A549 (cell line): ENCODE measurements around the gene PDZD2. TPM values are rescaled to one million over a fixed set of nuclear protein-coding genes. Genes with fewer than 3 reads are reported as not detected.

ENCODE experiments used
- ATAC-seq, 2 experiments: fragments of 200-7000 bp in 1 of 2; fragments of >200 bp in 1 of 2; cut with Nextera tagmentation in 1 of 2; cut with Tn5 transposase in 1 of 2; 3 replicates each; pipeline versions ENCODE4 v1.8.0 to v1.9.1; 2018 to 2020; ENCODE audit warnings: mild to moderate bottlenecking in 1 of 2, moderate library complexity in 1 of 2
- CTCF ChIA-PET: fragments of 300-600 bp; sonication (Branson Sonifier 250); formaldehyde crosslinking; extraction: SDS; loops from one replicate; lab custom pipeline; 2021; ENCODE audit warnings: antibody characterized with exemption, inconsistent platforms; lab: Yijun Ruan, JAX
- POLR2A ChIA-PET: fragments of 350-600 bp; formaldehyde crosslinking; extraction: SDS; loops from one replicate; lab custom pipeline; 2021; ENCODE audit warnings: antibody characterized with exemption, inconsistent platforms; lab: Yijun Ruan, JAX
- DNase-seq, 2 experiments: peaks; one replicate each; pipeline versions ENCODE4 v3.0.0 to v3.0.0-alpha.2; 2011 to 2016; ENCODE audit warnings: low read depth in 1 of 2, low spot score in 1 of 2
- FAIRE-seq: peaks from 2 replicates; lab custom pipeline; 2011; peaks lifted over from hg19 to GRCh38; lab: Jason Lieb, UNC
- H3K27ac ChIP-seq, 2 experiments: fragments of >200 bp; sonication (Bioruptor Twin); formaldehyde crosslinking; 3 replicates each; pipeline ENCODE4 v1.5.1; 2016 to 2017
- H3K4me1 ChIP-seq: fragments of >200 bp; sonication (Bioruptor Twin); formaldehyde crosslinking; 3 replicates; pipeline ENCODE4 v1.6.1; 2016
- H3K4me2 ChIP-seq: fragments of >200 bp; sonication (Bioruptor Twin); formaldehyde crosslinking; 3 replicates; pipeline ENCODE4 v1.6.1; 2016
- H3K4me3 ChIP-seq: fragments of >200 bp; sonication (Bioruptor Twin); formaldehyde crosslinking; 3 replicates; pipeline ENCODE4 v1.5.1; 2016
- H3K9me3 ChIP-seq: fragments of >200 bp; sonication (Bioruptor Twin); formaldehyde crosslinking; 3 replicates; pipeline ENCODE4 v1.6.1; 2016
- BCL3 ChIP-seq: fragments of >200 bp; sonication (Bioruptor Twin); formaldehyde crosslinking; IDR thresholded peaks from 3 replicates; pipeline ENCODE4 v1.6.1; 2016
- BHLHE40 ChIP-seq: IDR thresholded peaks from 2 replicates; pipeline ENCODE4 v1.6.1; 2012; ENCODE audit warnings: low read depth, low read length, inconsistent platforms
- CBX2 ChIP-seq: fragments of 200-600 bp; sonication (generic); IDR thresholded peaks from 2 replicates; pipeline ENCODE4 v1.6.1; 2016; ENCODE audit warnings: low read depth, mild to moderate bottlenecking, borderline replicate concordance
- CBX8 ChIP-seq: fragments of 200-600 bp; sonication (generic); IDR thresholded peaks from 2 replicates; pipeline ENCODE4 v1.6.1; 2016
- CEBPB ChIP-seq, 2 experiments: fragments of >200 bp in 1 of 2; sonication (Bioruptor Twin) in 1 of 2; formaldehyde crosslinking in 1 of 2; IDR thresholded peaks; 2 replicates each; pipeline ENCODE4 v1.6.1; 2012 to 2016
- CHD2 ChIP-seq: fragments of 150-350 bp; IDR thresholded peaks from 2 replicates; pipeline ENCODE4 v1.6.1; 2014; ENCODE audit warnings: low read length; ENCODE audit not compliant: partially characterized antibody
- EHMT2 ChIP-seq: fragments of 200-600 bp; sonication (generic); IDR thresholded peaks from 2 replicates; pipeline ENCODE4 v1.6.1; 2016; ENCODE audit warnings: antibody characterized with exemption, low read depth, mild to moderate bottlenecking, moderate library complexity
- FOSB ChIP-seq: fragments of 250-450 bp; sonication (Bioruptor Pico); IDR thresholded peaks from 2 replicates; pipeline ENCODE4 v1.5.0; 2020; ENCODE audit warnings: mild to moderate bottlenecking, moderate library complexity
- FOSL2 ChIP-seq, 2 experiments: fragments of 450-650 bp in 1 of 2; fragments of >200 bp in 1 of 2; sonication (Bioruptor Twin) in 1 of 2; formaldehyde crosslinking; IDR thresholded peaks; 2 replicates each; pipeline versions ENCODE4 v1.5.0 to v1.6.1; 2016 to 2020; ENCODE audit warnings: mild to moderate bottlenecking in 1 of 2, moderate library complexity in 1 of 2
- FOXS1 ChIP-seq: fragments of 250-450 bp; sonication (Bioruptor Pico); IDR thresholded peaks from 2 replicates; pipeline ENCODE4 v1.5.0; 2020; ENCODE audit warnings: mild to moderate bottlenecking, moderate library complexity
- GATA3 ChIP-seq: IDR thresholded peaks from 2 replicates; pipeline ENCODE4 v1.6.1; 2012; ENCODE audit warnings: borderline replicate concordance
- HDAC2 ChIP-seq: fragments of 200-600 bp; sonication (generic); IDR thresholded peaks from 2 replicates; pipeline ENCODE4 v1.6.1; 2016
- HES2 ChIP-seq: fragments of >200 bp; sonication (Bioruptor Twin); formaldehyde crosslinking; IDR thresholded peaks from 2 replicates; pipeline ENCODE4 v1.6.1; 2016
- HEYL ChIP-seq: fragments of 250-450 bp; sonication (Bioruptor Pico); IDR thresholded peaks from 2 replicates; pipeline ENCODE4 v1.8.0; 2021; ENCODE audit warnings: mild to moderate bottlenecking, moderate library complexity
- HMGXB4 ChIP-seq: fragments of 250-450 bp; sonication (Bioruptor Pico); IDR thresholded peaks from 2 replicates; pipeline ENCODE4 v1.5.0; 2021; ENCODE audit warnings: mild to moderate bottlenecking, moderate library complexity, borderline replicate concordance
- JUN ChIP-seq, 2 experiments: fragments of >200 bp; sonication (Bioruptor Twin); formaldehyde crosslinking; IDR thresholded peaks; 2 replicates in 1 of 2; 3 replicates in 1 of 2; pipeline ENCODE4 v1.6.1; 2016 to 2017
- JUNB ChIP-seq: fragments of >200 bp; sonication (Bioruptor Twin); formaldehyde crosslinking; IDR thresholded peaks from 2 replicates; pipeline ENCODE4 v1.6.1; 2016
- KDM5A ChIP-seq: fragments of 200-600 bp; sonication (generic); IDR thresholded peaks from 2 replicates; pipeline ENCODE4 v1.6.1; 2016; ENCODE audit warnings: antibody characterized with exemption, mild to moderate bottlenecking
- MAFK ChIP-seq: fragments of 450-650 bp; IDR thresholded peaks from 2 replicates; pipeline ENCODE4 v1.6.1; 2014; ENCODE audit not compliant: partially characterized antibody
- MAX ChIP-seq: IDR thresholded peaks from 2 replicates; pipeline ENCODE4 v1.6.1; 2012
- MAZ ChIP-seq: fragments of 150-350 bp; IDR thresholded peaks from 2 replicates; pipeline ENCODE4 v1.6.1; 2014; ENCODE audit warnings: antibody characterized with exemption, low read depth, low read length, borderline replicate concordance
- MYC ChIP-seq: IDR thresholded peaks from 2 replicates; pipeline ENCODE4 v1.6.1; 2012; ENCODE audit warnings: mild to moderate bottlenecking, inconsistent platforms, low read length, improper control_type of control experiment, borderline replicate concordance
- NPAS2 ChIP-seq: fragments of 250-450 bp; sonication (Bioruptor Pico); IDR thresholded peaks from 2 replicates; pipeline ENCODE4 v1.8.0; 2022; ENCODE audit warnings: mild to moderate bottlenecking, moderate library complexity, borderline replicate concordance
- NR3C1 ChIP-seq: fragments of >200 bp; sonication (Bioruptor Twin); formaldehyde crosslinking; IDR thresholded peaks from 3 replicates; pipeline ENCODE4 v1.6.1; 2017
- RCOR1 ChIP-seq: fragments of 150-350 bp; IDR thresholded peaks from 2 replicates; pipeline ENCODE4 v1.6.1; 2014; ENCODE audit warnings: antibody characterized with exemption, low read length, low read depth
- RFX5 ChIP-seq: fragments of 450-650 bp; IDR thresholded peaks from 2 replicates; pipeline ENCODE4 v1.7.1; 2014; ENCODE audit warnings: antibody characterized with exemption, mild to moderate bottlenecking, moderate library complexity
- SREBF2 ChIP-seq: fragments of 450-650 bp; IDR thresholded peaks from 2 replicates; pipeline ENCODE4 v1.6.1; 2014; ENCODE audit warnings: mild to moderate bottlenecking, moderate library complexity
- ZC3H11A ChIP-seq: fragments of 450-650 bp; IDR thresholded peaks from 2 replicates; pipeline ENCODE4 v1.6.1; 2014; ENCODE audit warnings: antibody characterized with exemption, mild to moderate bottlenecking
- ZFP36 ChIP-seq: fragments of 450-650 bp; IDR thresholded peaks from 2 replicates; pipeline ENCODE4 v1.6.1; 2014; ENCODE audit warnings: borderline replicate concordance; ENCODE audit not compliant: partially characterized antibody
- ZSCAN20 ChIP-seq: fragments of 250-450 bp; sonication (Bioruptor Pico); IDR thresholded peaks from 2 replicates; pipeline ENCODE4 v1.8.0; 2022; ENCODE audit warnings: mild to moderate bottlenecking, moderate library complexity
- WGBS: methylation state at CpG from one replicate; pipeline ENCODE4 v1.1.6; 2017; ENCODE audit errors: missing lambda C conversion rate; 5-methylcytosine and 5-hydroxymethylcytosine counted together
- polyA plus RNA-seq, 4 experiments: library from polyadenylated mRNA; depleted of rRNA in 3 of 4; stranded (reverse); fragments of >200 nt; fragmentation: RNase III in 1 of 4; extraction: RNeasy Plus Mini Kit Qiagen cat#74134 plus additional on column Dnase treatment in 1 of 4; gene quantifications; 2 replicates in 3 of 4; 3 replicates in 1 of 4; pipeline ENCODE4 v1.2.3, GENCODE V29; 2011 to 2017

PDZD2 gene
- polyA plus RNA-seq, 2 of the 4 experiments (the other 2 are of a cell fraction), result 0.06 to 0.09 TPM

GRCh38 chr5:31786090-31786631 is 147.2 kb downstream of the PDZD2 start:
- FAIRE-seq, result no peak
- no peak for ATAC-seq
- Histone ChIP-seq H3K27ac (no peak overlapping the region), H3K4me1 (no peaks in the 10 kb centered on the region), H3K4me3 (no peak overlapping the region), H3K9me3 (no peaks in the 10 kb centered on the region), H3K4me2 (no peak overlapping the region)
- CTCF ChIA-PET, result interaction anchor here (1.0 to 2.0 kb wide), 4 partner anchors 11 to 275 kb away, joined by 3 to 11 read pairs (median 4); no protein-coding TSS in a partner anchor
- WGBS, result 40% methylated on average over 3 of the region's 3 CpGs
- no peak for DNase-seq
- POLR2A ChIA-PET, result no interaction called here
- no peak for TF ChIP-seq BHLHE40
- no peak for TF ChIP-seq JUNB
- TF ChIP-seq BCL3, result no peak
- no peak for TF ChIP-seq RCOR1
- no peak for TF ChIP-seq FOSL2 (IDR thresholded peaks at IDR 0.05)
- no peak for TF ChIP-seq FOSL2 (CRISPR knock-in tag; IDR thresholded peaks at IDR 0.05)
- TF ChIP-seq EHMT2, result no peak
- TF ChIP-seq MAFK, result no peak
- no peak for TF ChIP-seq MYC
- TF ChIP-seq NPAS2 (CRISPR knock-in tag), result no peak
- TF ChIP-seq RFX5, result no peak
- TF ChIP-seq SREBF2, result no peak
- no peak for TF ChIP-seq CEBPB (IDR thresholded peaks at IDR 0.05)
- no peak for TF ChIP-seq FOXS1 (CRISPR knock-in tag)
- TF ChIP-seq ZC3H11A, result no peak
- no peak for TF ChIP-seq KDM5A
- no peak for TF ChIP-seq HEYL (CRISPR knock-in tag)
- TF ChIP-seq MAX, result no peak
- TF ChIP-seq FOSB (CRISPR knock-in tag), result no peak
- TF ChIP-seq MAZ, result no peak
- TF ChIP-seq HES2, result no peak
- TF ChIP-seq, all 56 proteins: peak for 0

GRCh38 chr5:31794009-31794408 is 155.1 kb downstream of the PDZD2 start:
- H3K4me3 ChIP-seq, result no peak overlapping the region
- DNase-seq, result no peak
- no peak for ATAC-seq
- no peak for FAIRE-seq
- no peak overlapping the region for H3K27ac ChIP-seq
- 45% methylated on average over 2 of the region's 2 CpGs for WGBS
- no peaks in the 10 kb centered on the region for H3K9me3 ChIP-seq
- no peak overlapping the region for H3K4me2 ChIP-seq
- H3K4me1 ChIP-seq, result no peaks in the 10 kb centered on the region
- POLR2A ChIA-PET, result no interaction called here
- CTCF ChIA-PET, result interaction anchor here (1.2 to 3.7 kb wide), 2 partner anchors 15 to 299 kb away, joined by 4 to 13 read pairs; no protein-coding TSS in a partner anchor
- TF ChIP-seq NR3C1, result no peak
- no peak for TF ChIP-seq MAX
- no peak for TF ChIP-seq JUN (IDR thresholded peaks at IDR 0.05)
- no peak for TF ChIP-seq CHD2
- no peak for TF ChIP-seq SREBF2
- TF ChIP-seq GATA3, result no peak
- TF ChIP-seq CBX2, result no peak
- no peak for TF ChIP-seq FOXS1 (CRISPR knock-in tag)
- no peak for TF ChIP-seq RFX5
- TF ChIP-seq ZFP36, result no peak
- TF ChIP-seq JUNB, result no peak
- TF ChIP-seq CBX8, result no peak
- no peak for TF ChIP-seq HMGXB4
- TF ChIP-seq HDAC2, result no peak
- TF ChIP-seq MAZ, result no peak
- TF ChIP-seq ZSCAN20 (CRISPR knock-in tag), result no peak
